D721Med (cell line): Measurements from ENCODE around the gene MAP2K6.

ENCODE experiments used
- DNase-seq: peaks from one replicate; pipeline ENCODE4 v3.0.0; 2011; ENCODE audit warnings: low spot score; ENCODE audit not compliant: insufficient read length
- FAIRE-seq: peaks from 2 replicates; lab custom pipeline; 2011; peaks lifted over from hg19 to GRCh38; lab: Jason Lieb, UNC
- CTCF ChIP-seq: IDR thresholded peaks from 2 replicates; pipeline ENCODE4 v1.5.1; 2012; ENCODE audit warnings: mild to moderate bottlenecking, control low read depth; ENCODE audit not compliant: insufficient read depth; ENCODE audit errors: missing control alignments

The MAP2K6 gene

GRCh38 chr17:69572747-69573146, 158.2 kb downstream of the MAP2K6 start:
- no peak for DNase-seq
- TF ChIP-seq CTCF, result no peak
- no peak for FAIRE-seq

GRCh38 chr17:69573396-69573795, 158.9 kb downstream of the MAP2K6 start:
- DNase-seq (no peak), FAIRE-seq (no peak)
- no peak for TF ChIP-seq CTCF

- no peak for TF ChIP-seq CTCF
- no peak for FAIRE-seq
- DNase-seq, result no peak
Measured at GRCh38 chr17:69574257-69575197, 160.0 kb downstream of the MAP2K6 start.

GRCh38 chr17:69575346-69575761, 160.9 kb downstream of the MAP2K6 start:
- DNase-seq, result no peak
- no peak for FAIRE-seq
- no peak for TF ChIP-seq CTCF

GRCh38 chr17:69577098-69577497, 162.6 kb downstream of the MAP2K6 start:
- TF ChIP-seq CTCF, result no peak
- no peak for FAIRE-seq

GRCh38 chr17:69578385-69578936, 164.0 kb downstream of the MAP2K6 start:
- FAIRE-seq (no peak), DNase-seq (no peak)
- TF ChIP-seq CTCF, result no peak

More at GRCh38 chr17:69577098-69577497, 162.6 kb downstream of the MAP2K6 start:
- no peak for DNase-seq
